B cell (primary cell): ENCODE measurements around the gene NHS. TPM values are rescaled to one million over a fixed set of nuclear protein-coding genes. Genes with fewer than 3 reads are reported as not detected.

Experiments used
- ATAC-seq: fragments of 200-7000 bp; cut with Tn5 transposase; one replicate; pipeline ENCODE4 v1.10.0; 2021; ENCODE audit warnings: low read depth, mild to moderate bottlenecking, moderate number of reproducible peaks, moderate library complexity
- CTCF ChIA-PET: fragments of 350-600 bp; sonication (Branson Sonifier 250); formaldehyde crosslinking; loops from one replicate; lab custom pipeline; 2021; ENCODE audit warnings: antibody characterized with exemption, inconsistent platforms; lab: Charles Lee
- POLR2A ChIA-PET: fragments of 350-600 bp; sonication (Branson Sonifier 250); formaldehyde crosslinking; loops from one replicate; lab custom pipeline; 2021; ENCODE audit warnings: antibody characterized with exemption; lab: Charles Lee
- DNase-seq: peaks from one replicate; pipeline ENCODE4 v3.0.0; 2013
- H2AFZ ChIP-seq: 2 replicates; pipeline ENCODE4 v1.6.1; 2012; ENCODE audit warnings: mild to moderate bottlenecking, low read depth, low read length; ENCODE audit not compliant: insufficient read depth, poor library complexity, severe bottlenecking
- H3K27ac ChIP-seq, 2 donors: 1 replicate in 1 of 2; 2 replicates in 1 of 2; pipeline ENCODE4 v1.5.1; 2012 to 2013; ENCODE audit warnings: low read length in 2 of 2, mild to moderate bottlenecking in 2 of 2, moderate library complexity in 1 of 2
- H3K27me3 ChIP-seq, 4 experiments: fragments of 200-600 bp in 1 of 4; sonication (generic) in 1 of 4; replicated peaks in 1 of 4; 1 replicate in 2 of 4; 2 replicates in 2 of 4; pipeline versions ENCODE4 v1.6.1 to v1.7.0; 2013 to 2016; ENCODE audit warnings: low read length in 3 of 4, mild to moderate bottlenecking in 2 of 4, mixed read lengths in 1 of 4, moderate library complexity in 1 of 4; ENCODE audit not compliant: insufficient read depth in 4 of 4, control insufficient read depth in 3 of 4; ENCODE audit errors: control extremely low read depth in 1 of 4
- H3K36me3 ChIP-seq, 2 experiments: replicated peaks in 1 of 2; 1 replicate in 1 of 2; 2 replicates in 1 of 2; pipeline versions ENCODE4 v1.6.1 to v1.7.1; 2013; ENCODE audit warnings: low read length in 1 of 2; ENCODE audit not compliant: insufficient read depth in 2 of 2, control insufficient read depth in 1 of 2; ENCODE audit errors: control extremely low read depth in 1 of 2, extremely low read depth in 1 of 2
- H3K4me1 ChIP-seq, 2 donors: fragments of 200-600 bp in 1 of 2; sonication (generic) in 1 of 2; 1 replicate in 1 of 2; 2 replicates in 1 of 2; pipeline versions ENCODE4 v1.5.1 to v1.6.1; 2013 to 2017; ENCODE audit warnings: low read length in 2 of 2; ENCODE audit not compliant: control insufficient read depth in 2 of 2, insufficient read depth in 2 of 2
- H3K4me2 ChIP-seq: replicated peaks from 2 replicates; pipeline ENCODE3; 2012; ENCODE audit warnings: mild to moderate bottlenecking, low read depth, low read length; ENCODE audit not compliant: poor library complexity, severe bottlenecking
- H3K4me3 ChIP-seq, 5 experiments: fragments of 200-600 bp in 1 of 5; sonication (generic) in 1 of 5; 1 replicate in 3 of 5; 2 replicates in 2 of 5; pipeline versions ENCODE4 v1.5.1 to v1.7.0; 2011 to 2016; ENCODE audit warnings: low read length in 4 of 5, mild to moderate bottlenecking in 4 of 5, low read depth in 2 of 5, control low read depth in 1 of 5, moderate library complexity in 1 of 5; ENCODE audit not compliant: insufficient read depth in 1 of 5; ENCODE audit errors: control extremely low read depth in 1 of 5, extremely low read depth in 1 of 5
- H3K79me2 ChIP-seq: fragments of 200-600 bp; sonication (generic); one replicate; pipeline ENCODE4 v1.6.0; 2016; ENCODE audit warnings: low read length; ENCODE audit not compliant: control insufficient read depth, insufficient read depth
- H3K9ac ChIP-seq: fragments of 200-600 bp; sonication (generic); 2 replicates; pipeline ENCODE4 v1.6.1; 2017; ENCODE audit warnings: mild to moderate bottlenecking, low read length, moderate library complexity
- H3K9me3 ChIP-seq, 3 donors: one replicate each; pipeline versions ENCODE4 v1.6.1 to v1.7.1; 2013; ENCODE audit warnings: low read length in 2 of 3; ENCODE audit not compliant: control insufficient read depth in 2 of 3, insufficient read depth in 1 of 3; ENCODE audit errors: control extremely low read depth in 1 of 3
- H4K20me1 ChIP-seq: 2 replicates; pipeline ENCODE4 v1.6.0; 2012; ENCODE audit warnings: mild to moderate bottlenecking, low read length; ENCODE audit not compliant: insufficient read depth, control insufficient read depth, poor library complexity, severe bottlenecking
- H3K27ac Mint-ChIP-seq: one replicate; pipeline ENCODE4 v1.8.0; 2021; ENCODE audit warnings: mixed read lengths
- H3K27me3 Mint-ChIP-seq: one replicate; pipeline ENCODE4 v1.8.0; 2021; ENCODE audit warnings: mixed read lengths
- H3K4me1 Mint-ChIP-seq: one replicate; pipeline ENCODE4 v1.8.0; 2021; ENCODE audit warnings: mixed read lengths
- H3K4me3 Mint-ChIP-seq: one replicate; pipeline ENCODE4 v1.8.0; 2021; ENCODE audit warnings: mixed read lengths
- H3K9me3 Mint-ChIP-seq: one replicate; pipeline ENCODE4 v1.8.0; 2022; ENCODE audit warnings: mixed read lengths; ENCODE audit not compliant: insufficient read depth
- CTCF ChIP-seq: fragments of 200-600 bp; IDR thresholded peaks from one replicate; pipeline ENCODE4 v1.8.0; 2022; ENCODE audit warnings: antibody characterized with exemption, mild to moderate bottlenecking
- EZH2 ChIP-seq: IDR thresholded peaks from 2 replicates; pipeline ENCODE4 v1.6.1; 2012; ENCODE audit warnings: borderline replicate concordance, low read depth, mild to moderate bottlenecking, moderate library complexity, low read length; ENCODE audit not compliant: insufficient read depth, poor library complexity, severe bottlenecking
- WGBS: methylation state at CpG from one replicate; pipeline ENCODE4 v1.1.5; 2013; ENCODE audit warnings: missing lambda C conversion rate; ENCODE audit not compliant: insufficient coverage; 5-methylcytosine and 5-hydroxymethylcytosine counted together
- intact Hi-C: fragments of 100-400 bp; cut with micrococcal nuclease; formaldehyde crosslinking; loops from one replicate; pipeline ENCODE4 v1.10.0; 2022
- polyA plus RNA-seq: library from polyadenylated mRNA; depleted of rRNA; stranded (reverse); fragments of >200 nt; gene quantifications from 2 replicates; pipeline ENCODE4 v1.2.3, GENCODE V29; 2012
- total RNA-seq, 2 donors: library from RNA; stranded (reverse); fragments of 120-200 nt in 1 of 2; gene quantifications; 1 replicate in 1 of 2; 2 replicates in 1 of 2; pipeline versions ENCODE4 v1.2.3 to v1.2.4, GENCODE V29; 2013 to 2022

The NHS gene
- total and polyA plus RNA-seq, 2 donors (not counting 1 experiment from before 2014, with no cell fraction given) = not detected

- POLR2A ChIA-PET = no interaction called here
- no peaks in the 10 kb centered on the region for H3K4me1 Mint-ChIP-seq
These were observed 177.1 kb downstream of the NHS start for GRCh38 chrX:17552044-17552650.

GRCh38 chrX:17553469-17553868, 178.5 kb downstream of the NHS start:
- no peaks in the 10 kb centered on the region for H3K4me1 ChIP-seq
- H3K36me3 ChIP-seq = no peaks in the 10 kb centered on the region
- ChIA-PET POLR2A (no interaction called here), CTCF (no interaction called here)
- no peaks in the 10 kb centered on the region for H4K20me1 ChIP-seq
- no peaks in the 10 kb centered on the region for H3K4me1 Mint-ChIP-seq
- DNase-seq = no peak
- ATAC-seq = no peak
- H3K79me2 ChIP-seq = no peaks in the 10 kb centered on the region
- H3K9ac ChIP-seq = no peak overlapping the region
- no peak overlapping the region for H2AFZ ChIP-seq
- intact Hi-C loops = no loop called here
- H3K27ac ChIP-seq = no peak overlapping the region
- no peak overlapping the region for H3K4me3 Mint-ChIP-seq
- TF ChIP-seq CTCF = no peak
- TF ChIP-seq EZH2 = no peak
- WGBS = no CpG with 5 or more reads among the region's 6 CpGs
- no peak overlapping the region for H3K27ac Mint-ChIP-seq
- H3K27me3 ChIP-seq = no peaks in the 10 kb centered on the region
- H3K4me3 ChIP-seq = no peak overlapping the region
- H3K9me3 ChIP-seq = no peaks in the 10 kb centered on the region
- H3K4me2 ChIP-seq = no peak overlapping the region
- no peaks in the 10 kb centered on the region for H3K9me3 Mint-ChIP-seq
- no peaks in the 10 kb centered on the region for H3K27me3 Mint-ChIP-seq

More at GRCh38 chrX:17552044-17552650, 177.1 kb downstream of the NHS start:
- intact Hi-C loops = no loop called here
- Histone ChIP-seq H3K4me2 (no peak overlapping the region), H3K27me3 (no peaks in the 10 kb centered on the region), H3K27ac (no peak overlapping the region), H3K4me3 (no peak overlapping the region), H4K20me1 (no peaks in the 10 kb centered on the region), H3K9me3 (no peaks in the 10 kb centered on the region), H3K9ac (no peak overlapping the region), H2AFZ (no peak overlapping the region), H3K4me1 (no peaks in the 10 kb centered on the region), H3K36me3 (no peaks in the 10 kb centered on the region), H3K79me2 (no peaks in the 10 kb centered on the region)
- WGBS = no CpG with 5 or more reads among the region's 5 CpGs
- Mint-ChIP-seq H3K27me3 (no peaks in the 10 kb centered on the region), H3K9me3 (no peaks in the 10 kb centered on the region), H3K4me3 (no peak overlapping the region), H3K27ac (no peak overlapping the region)
- DNase-seq = no peak
- no peak for ATAC-seq
- CTCF ChIA-PET = no interaction called here
- no peak for TF ChIP-seq CTCF
- no peak for TF ChIP-seq EZH2
